ENCODE results near the gene GREM2.

GRCh38 chr1:240599299-240599698, 12.7 kb downstream of the GREM2 start:
- no peak for TF ChIP-seq CTCF (IDR thresholded peaks at IDR 0.05)
- no peak for TF ChIP-seq POLR2A (IDR thresholded peaks at IDR 0.05)

Data from uterus (tissue), 2 donors.